DND-41 (cell line): ENCODE data around the gene DCTN3.

ENCODE experiments used
- ATAC-seq: fragments of 200-7000 bp; cut with Tn5 transposase; 3 replicates; pipeline ENCODE4 v1.9.1; 2021; ENCODE audit warnings: low read depth; ENCODE audit not compliant: insufficient read depth
- DNase-seq: peaks from one replicate; pipeline ENCODE4 v3.0.0-alpha.2; 2020
- H2AFZ ChIP-seq: 2 replicates; pipeline ENCODE4 v1.6.0; 2012; ENCODE audit warnings: low read depth, low read length
- H3K27ac ChIP-seq: 2 replicates; pipeline ENCODE4 v1.5.1; 2012; ENCODE audit warnings: low read length, inconsistent platforms
- H3K27me3 ChIP-seq: fragments of 200-600 bp; sonication (generic); 2 replicates; pipeline ENCODE4 v1.6.0; 2012; ENCODE audit warnings: low read length, mild to moderate bottlenecking, inconsistent platforms; ENCODE audit not compliant: insufficient read depth, poor library complexity
- H3K36me3 ChIP-seq: 2 replicates; pipeline ENCODE4 v1.5.1; 2012; ENCODE audit warnings: low read length, inconsistent platforms; ENCODE audit not compliant: insufficient read depth
- H3K4me1 ChIP-seq: 2 replicates; pipeline ENCODE4 v1.5.1; 2012; ENCODE audit warnings: mild to moderate bottlenecking, low read length; ENCODE audit not compliant: insufficient read depth
- H3K4me2 ChIP-seq: 2 replicates; pipeline ENCODE4 v1.6.0; 2012; ENCODE audit warnings: mild to moderate bottlenecking, moderate library complexity, low read length, inconsistent platforms; ENCODE audit not compliant: insufficient read depth
- H3K4me3 ChIP-seq, 2 experiments: fragments of 200-600 bp in 1 of 2; shearing (Covaris generic) in 1 of 2; 2 replicates each; pipeline ENCODE4 v1.5.1; 2012 to 2016; ENCODE audit warnings: inconsistent platforms in 2 of 2, low read length in 2 of 2, mild to moderate bottlenecking in 2 of 2, low read depth in 1 of 2, moderate library complexity in 1 of 2
- H3K79me2 ChIP-seq: 2 replicates; pipeline ENCODE4 v1.6.0; 2012; ENCODE audit warnings: low read length, inconsistent platforms; ENCODE audit not compliant: insufficient read depth
- H3K9ac ChIP-seq: 2 replicates; pipeline ENCODE4 v1.6.0; 2012; ENCODE audit warnings: low read depth, mild to moderate bottlenecking, inconsistent platforms, low read length, moderate library complexity
- H3K9me3 ChIP-seq: 2 replicates; pipeline ENCODE4 v1.5.1; 2012; ENCODE audit warnings: low read length, moderate library complexity, mild to moderate bottlenecking, inconsistent platforms; ENCODE audit not compliant: insufficient read depth, severe bottlenecking
- H4K20me1 ChIP-seq: 2 replicates; pipeline ENCODE4 v1.6.0; 2012; ENCODE audit warnings: low read length; ENCODE audit not compliant: insufficient read depth
- CTCF ChIP-seq: IDR thresholded peaks from 2 replicates; pipeline ENCODE4 v1.5.1; 2012; ENCODE audit warnings: borderline replicate concordance, low read length, moderate library complexity, mild to moderate bottlenecking; ENCODE audit not compliant: poor library complexity, severe bottlenecking; ENCODE audit errors: extremely low read depth
- EZH2 ChIP-seq: IDR thresholded peaks from 3 replicates; pipeline ENCODE4 v1.6.1; 2012; ENCODE audit warnings: borderline replicate concordance, low read depth, mild to moderate bottlenecking, moderate library complexity, low read length, inconsistent platforms; ENCODE audit not compliant: severe bottlenecking

Gene DCTN3

GRCh38 chr9:34591917-34592866, 28.1 kb downstream of the DCTN3 start:
- Histone ChIP-seq H3K9ac (no peak overlapping the region), H4K20me1 (no peaks in the 10 kb centered on the region), H3K27ac (no peak overlapping the region), H3K9me3 (no peaks in the 10 kb centered on the region), H3K4me2 (no peak overlapping the region), H2AFZ (no peak overlapping the region), H3K36me3 (no peaks in the 10 kb centered on the region), H3K27me3 (peaks cover 18% of the 10 kb centered on the region), H3K4me1 (no peaks in the 10 kb centered on the region), H3K4me3 (no peak overlapping the region), H3K79me2 (no peaks in the 10 kb centered on the region)
- DNase-seq: no peak
- no peak; the same call in 2 of the 3 replicates for ATAC-seq
- TF ChIP-seq EZH2: no peak
- TF ChIP-seq CTCF: no peak

GRCh38 chr9:34591248-34591916, 28.9 kb downstream of the DCTN3 start:
- ATAC-seq: peak; percentile 64; the same call in 2 of the 3 replicates
- peaks cover 25% of the 10 kb centered on the region for H3K27me3 ChIP-seq
- H3K27ac ChIP-seq: no peak overlapping the region
- H3K36me3 ChIP-seq: no peaks in the 10 kb centered on the region
- no peaks in the 10 kb centered on the region for H3K4me1 ChIP-seq
- H2AFZ ChIP-seq: no peak overlapping the region
- H3K79me2 ChIP-seq: no peaks in the 10 kb centered on the region
- peak; percentile 36 for DNase-seq
- no peaks in the 10 kb centered on the region for H3K9me3 ChIP-seq
- no peak for TF ChIP-seq EZH2
- TF ChIP-seq CTCF: peak; percentile 45
- H3K4me2 ChIP-seq: no peak overlapping the region
- H3K4me3 ChIP-seq: no peak overlapping the region
- H4K20me1 ChIP-seq: no peaks in the 10 kb centered on the region
- H3K9ac ChIP-seq: no peak overlapping the region

GRCh38 chr9:34590381-34591247, 29.7 kb downstream of the DCTN3 start:
- no peak overlapping the region for H2AFZ ChIP-seq
- TF ChIP-seq CTCF (no peak), EZH2 (no peak)
- DNase-seq (no peak), ATAC-seq (no peak)
- no peaks in the 10 kb centered on the region for H4K20me1 ChIP-seq
- H3K4me1 ChIP-seq: no peaks in the 10 kb centered on the region
- H3K4me2 ChIP-seq: no peak overlapping the region
- no peak overlapping the region for H3K27ac ChIP-seq
- H3K4me3 ChIP-seq: no peak overlapping the region
- no peaks in the 10 kb centered on the region for H3K36me3 ChIP-seq
- no peaks in the 10 kb centered on the region for H3K79me2 ChIP-seq
- no peak overlapping the region for H3K9ac ChIP-seq
- no peaks in the 10 kb centered on the region for H3K9me3 ChIP-seq
- peaks cover 33% of the 10 kb centered on the region for H3K27me3 ChIP-seq
